Epithelial cell of proximal tubule (primary cell): Measurements from ENCODE around the gene MYRF. TPM values are rescaled to one million over a fixed set of nuclear protein-coding genes. Genes with fewer than 3 reads are reported as not detected.

Source experiments
- DNase-seq: peaks from one replicate; pipeline ENCODE4 v3.0.0-alpha.2; 2011; ENCODE audit warnings: low read depth
- H3K4me3 ChIP-seq: 2 replicates; pipeline ENCODE4 v1.5.1; 2011; ENCODE audit warnings: low read depth, mild to moderate bottlenecking, low read length
- CTCF ChIP-seq: conservative IDR thresholded peaks from 2 replicates; pipeline ENCODE4 v1.5.1; 2012; ENCODE audit warnings: low read depth, mild to moderate bottlenecking, low read length
- total RNA-seq: library from RNA; depleted of rRNA; stranded (reverse); fragments of >200 nt; gene quantifications from 2 replicates; pipeline ENCODE4 v1.2.3, GENCODE V29; 2015

Gene MYRF
- total RNA-seq, 1 donor from 2014 or later = 25.0 TPM

GRCh38 chr11:61713906-61714305 is 38.5 kb upstream of the MYRF start:
- TF ChIP-seq CTCF = no peak
- DNase-seq = no peak
- no peak overlapping the region for H3K4me3 ChIP-seq

DNA sequence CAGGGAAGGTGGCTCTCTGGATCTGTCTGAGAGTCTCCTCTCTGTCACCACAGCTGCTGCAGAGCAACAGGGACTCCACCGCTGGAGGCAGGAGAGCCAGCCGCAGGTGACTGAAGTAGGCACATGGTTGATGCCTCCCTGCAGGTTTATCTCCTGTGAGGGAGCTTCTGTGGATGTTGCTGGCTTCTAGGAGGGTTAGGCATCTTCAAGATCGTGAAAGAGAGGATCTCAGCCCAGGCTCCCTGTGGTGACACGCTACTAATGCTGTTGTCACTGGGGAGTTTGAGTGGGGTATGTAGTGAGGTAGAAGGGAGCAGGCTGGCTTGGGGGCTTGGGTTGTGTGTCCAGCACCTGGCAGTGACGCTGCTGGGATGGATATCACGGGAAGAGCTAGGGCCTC is 38.1 kb upstream of the MYRF start:
- no peak for DNase-seq
- TF ChIP-seq CTCF = no peak
- H3K4me3 ChIP-seq = no peak overlapping the region

DNA sequence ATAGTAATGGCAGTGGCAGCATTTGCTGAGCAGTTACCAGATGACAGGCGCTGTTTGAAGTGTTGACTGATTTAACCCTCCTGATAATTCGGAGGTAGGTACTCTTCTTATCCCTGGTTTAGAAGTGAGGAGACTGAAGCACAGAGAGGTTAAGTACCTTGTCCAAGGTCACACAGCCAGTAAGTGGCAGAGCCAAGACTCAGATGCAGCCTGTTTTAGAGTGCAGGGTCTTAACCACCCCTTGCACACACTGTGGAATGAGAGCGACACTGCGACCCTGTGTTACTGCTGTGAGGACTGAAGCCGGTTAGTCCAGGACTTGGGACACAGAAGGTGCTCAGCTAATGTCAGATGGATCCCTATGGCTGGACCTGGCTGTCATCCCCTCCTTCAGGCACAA is 37.5 kb upstream of the MYRF start:
- TF ChIP-seq CTCF = no peak
- DNase-seq = no peak

DNA sequence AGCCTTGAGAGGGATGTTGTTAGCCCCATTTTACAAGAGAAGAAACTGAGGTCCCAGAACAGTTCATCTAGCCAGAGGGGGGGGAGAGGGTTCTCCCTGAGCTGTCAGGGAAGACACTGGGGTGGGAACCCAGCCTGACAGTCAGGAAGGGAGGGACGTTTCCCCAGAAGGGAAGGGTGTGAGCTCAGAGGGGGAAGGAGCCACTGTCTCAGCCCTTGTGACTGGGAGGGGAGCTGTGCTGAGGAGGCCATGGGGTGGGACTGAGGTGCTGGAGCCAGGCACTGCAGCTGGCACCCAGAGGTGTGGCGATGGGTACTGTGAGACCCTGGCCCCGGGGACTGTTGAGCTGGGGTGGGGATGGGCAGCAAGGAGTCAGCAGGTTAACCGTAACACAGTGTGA is 36.6 kb upstream of the MYRF start:
- no peak for TF ChIP-seq CTCF
- no peak overlapping the region for H3K4me3 ChIP-seq
- DNase-seq = no peak

More for the DNA sequence above, 37.5 kb upstream of the MYRF start:
- no peak overlapping the region for H3K4me3 ChIP-seq

DNA sequence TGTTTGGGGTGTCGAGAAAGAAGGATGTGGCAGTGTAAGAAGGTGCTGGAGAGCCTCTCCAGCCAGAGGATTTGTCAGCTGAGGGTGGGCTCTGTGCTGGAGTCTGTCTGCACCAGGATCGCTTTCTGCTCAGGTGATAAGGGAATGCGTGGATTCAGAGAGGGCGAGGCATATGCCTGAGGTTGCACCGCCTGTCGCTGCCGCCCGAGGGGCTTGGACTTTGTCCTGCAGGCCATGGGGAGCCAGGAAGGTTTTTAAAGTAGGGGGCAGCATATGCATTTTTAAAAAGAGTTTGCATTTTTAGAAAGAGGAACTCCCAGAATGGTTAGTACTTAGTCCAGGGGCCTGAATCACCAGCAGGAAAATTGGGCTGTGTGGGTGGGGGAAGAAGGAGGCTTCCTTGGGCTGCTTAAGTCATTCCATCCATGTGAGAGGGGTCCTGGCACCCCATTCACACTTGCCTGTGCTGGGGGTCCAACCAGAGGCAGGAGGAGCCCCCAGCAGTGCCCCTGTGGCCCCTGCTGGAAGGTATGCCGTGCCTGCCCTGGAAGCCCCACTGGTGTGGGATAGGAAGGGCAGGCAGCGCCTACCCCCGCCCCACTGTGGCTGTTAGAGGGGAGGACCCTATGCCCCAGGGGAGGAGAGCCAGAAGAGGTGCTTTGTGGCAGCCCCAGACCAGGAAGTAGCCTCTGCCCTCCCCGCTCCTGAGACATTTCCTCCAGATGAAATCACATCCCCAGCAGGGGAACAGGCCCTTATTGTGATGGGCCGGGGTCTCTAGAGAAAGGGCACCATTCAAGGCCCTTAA is 35.8 kb upstream of the MYRF start:
- no peak overlapping the region for H3K4me3 ChIP-seq
- TF ChIP-seq CTCF = no peak
- no peak for DNase-seq

- no peak overlapping the region for H3K4me3 ChIP-seq
Measured at GRCh38 chr11:61717286-61718033, 35.0 kb upstream of the MYRF start.

More at GRCh38 chr11:61717286-61718033, 35.0 kb upstream of the MYRF start:
- no peak for DNase-seq
- TF ChIP-seq CTCF = no peak
